Lung (tissue), 12 donors: ENCODE results near the gene EPHB2. TPM values are rescaled to one million over a fixed set of nuclear protein-coding genes. Genes with fewer than 3 reads are reported as not detected.

Experiments
- ATAC-seq: fragments of 200-7000 bp; cut with Tn5 transposase; one replicate; pipeline ENCODE4 v1.9.1; 2020; ENCODE audit warnings: moderate number of reproducible peaks; ENCODE audit not compliant: insufficient read depth, low FRiP score
- DNase-seq, 3 donors: peaks; one replicate each; pipeline ENCODE4 v3.0.0-alpha.2; 2013 to 2017
- H3K27ac ChIP-seq, 2 donors: one replicate each; pipeline ENCODE4 v1.5.1; 2013; ENCODE audit warnings: mild to moderate bottlenecking in 2 of 2, moderate library complexity in 2 of 2, control low read depth in 1 of 2, inconsistent platforms in 1 of 2, low read depth in 1 of 2, low read length in 1 of 2
- H3K27me3 ChIP-seq, 3 donors: one replicate each; pipeline ENCODE4 v1.5.1; 2013; ENCODE audit warnings: low read length in 2 of 3; ENCODE audit not compliant: control insufficient read depth in 3 of 3, insufficient read depth in 3 of 3
- H3K36me3 ChIP-seq, 4 donors: one replicate each; pipeline ENCODE4 v1.5.1; 2013; ENCODE audit warnings: low read length in 4 of 4, mild to moderate bottlenecking in 1 of 4, moderate library complexity in 1 of 4; ENCODE audit not compliant: control insufficient read depth in 4 of 4, insufficient read depth in 4 of 4
- H3K4me1 ChIP-seq, 5 donors: one replicate each; pipeline ENCODE4 v1.5.1; 2013; ENCODE audit warnings: low read length in 5 of 5, mild to moderate bottlenecking in 2 of 5, moderate library complexity in 1 of 5; ENCODE audit not compliant: control insufficient read depth in 5 of 5, insufficient read depth in 5 of 5
- H3K4me3 ChIP-seq: one replicate; pipeline ENCODE4 v1.5.1; 2013; ENCODE audit warnings: mild to moderate bottlenecking, control low read depth, moderate library complexity
- H3K9ac ChIP-seq, 2 donors: one replicate each; pipeline ENCODE4 v1.5.1; 2013; ENCODE audit warnings: low read length in 2 of 2, control low read depth in 1 of 2; ENCODE audit not compliant: insufficient read depth in 1 of 2
- H3K9me3 ChIP-seq, 4 donors: one replicate each; pipeline ENCODE4 v1.5.1; 2013; ENCODE audit warnings: low read length in 3 of 4, mild to moderate bottlenecking in 1 of 4, moderate library complexity in 1 of 4; ENCODE audit not compliant: control insufficient read depth in 4 of 4, insufficient read depth in 3 of 4
- WGBS, 2 donors: extraction: QIAGEN DNeasy Blood & Tissue Kit; methylation state at CpG; one replicate each; pipeline ENCODE4 v1.1.7; 2013; 5-methylcytosine and 5-hydroxymethylcytosine counted together
- polyA plus RNA-seq, 2 donors: library from polyadenylated mRNA; stranded (reverse); fragments of 200-250 nt; gene quantifications; one replicate each; pipeline ENCODE4 v1.2.1, GENCODE V29; 2013
- total RNA-seq, 2 donors: library from RNA; depleted of rRNA in 1 of 2; stranded (reverse); fragments of >200 nt in 1 of 2; gene quantifications; one replicate each; pipeline ENCODE4 v1.2.1, GENCODE V29; 2014 to 2021
- TF ChIP-seq, protein P1 (sequence below): IDR thresholded peaks from 2 replicates; pipeline ENCODE4 v1.5.1; 2012; ENCODE audit warnings: mild to moderate bottlenecking; ENCODE audit errors: control extremely low read depth, extremely low read depth
- donor health status: control.
- donor health status: control.
- donor health status: Bipolar disorder and iron deficiency.
- donor health status: healthy.
- donor health status: DM: yes; HTN: yes; CAD: no.

EPHB2 gene
- total and polyA plus RNA-seq, 4 donors: 1.2 to 8.5 (median 5.8) TPM

DNA sequence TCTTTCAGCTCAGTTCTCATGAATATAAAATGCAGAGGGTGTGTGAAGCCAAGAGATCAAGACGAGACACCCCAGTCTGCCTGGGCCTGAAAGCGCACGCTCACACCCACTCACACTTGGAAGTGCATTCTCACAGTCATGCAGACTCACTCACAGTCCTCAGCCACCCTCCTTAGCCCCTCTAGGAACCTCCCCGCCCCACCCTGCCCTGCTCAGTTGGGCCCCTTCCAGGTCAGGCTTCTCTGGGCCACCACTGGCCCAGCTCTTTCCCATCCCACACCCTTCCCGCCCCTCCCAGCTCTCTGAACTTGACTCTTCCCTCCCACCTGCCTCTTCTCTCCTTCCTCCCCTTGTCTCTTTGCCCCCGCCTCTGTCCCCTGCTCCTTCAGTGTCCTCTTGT is 93.8 kb downstream of the EPHB2 start:
- ATAC-seq: no peak
- TF ChIP-seq, protein P1, sequence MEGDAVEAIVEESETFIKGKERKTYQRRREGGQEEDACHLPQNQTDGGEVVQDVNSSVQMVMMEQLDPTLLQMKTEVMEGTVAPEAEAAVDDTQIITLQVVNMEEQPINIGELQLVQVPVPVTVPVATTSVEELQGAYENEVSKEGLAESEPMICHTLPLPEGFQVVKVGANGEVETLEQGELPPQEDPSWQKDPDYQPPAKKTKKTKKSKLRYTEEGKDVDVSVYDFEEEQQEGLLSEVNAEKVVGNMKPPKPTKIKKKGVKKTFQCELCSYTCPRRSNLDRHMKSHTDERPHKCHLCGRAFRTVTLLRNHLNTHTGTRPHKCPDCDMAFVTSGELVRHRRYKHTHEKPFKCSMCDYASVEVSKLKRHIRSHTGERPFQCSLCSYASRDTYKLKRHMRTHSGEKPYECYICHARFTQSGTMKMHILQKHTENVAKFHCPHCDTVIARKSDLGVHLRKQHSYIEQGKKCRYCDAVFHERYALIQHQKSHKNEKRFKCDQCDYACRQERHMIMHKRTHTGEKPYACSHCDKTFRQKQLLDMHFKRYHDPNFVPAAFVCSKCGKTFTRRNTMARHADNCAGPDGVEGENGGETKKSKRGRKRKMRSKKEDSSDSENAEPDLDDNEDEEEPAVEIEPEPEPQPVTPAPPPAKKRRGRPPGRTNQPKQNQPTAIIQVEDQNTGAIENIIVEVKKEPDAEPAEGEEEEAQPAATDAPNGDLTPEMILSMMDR: no peak
- DNase-seq: no peak
- Histone ChIP-seq H3K4me1 (peaks cover 0 to 26% (median 12%) of the 10 kb centered on the region in 5 donors), H3K36me3 (peaks cover 0 to 2% (median 0%) of the 10 kb centered on the region in 4 donors), H3K9ac (no peak overlapping the region), H3K27me3 (no peaks in the 10 kb centered on the region), H3K9me3 (no peaks in the 10 kb centered on the region), H3K4me3 (no peak overlapping the region), H3K27ac (no peak overlapping the region)
- WGBS, 2 donors: 57 to 70% methylated on average over 6 of the region's 6 CpGs

- Histone ChIP-seq H3K9me3 (no peaks in the 10 kb centered on the region), H3K27me3 (no peaks in the 10 kb centered on the region), H3K36me3 (no peaks in the 10 kb centered on the region), H3K9ac (no peak overlapping the region), H3K4me3 (no peak overlapping the region), H3K27ac (no peak overlapping the region), H3K4me1 (peaks cover 0 to 27% (median 12%) of the 10 kb centered on the region in 5 donors)
- 80 to 81% methylated on average over 7 of the region's 7 CpGs for WGBS, 2 donors
- TF ChIP-seq, protein P1: no peak
- DNase-seq: no peak
- ATAC-seq: no peak
Observed at GRCh38 chr1:22804969-22805671, 94.5 kb downstream of the EPHB2 start.

- no peak for ATAC-seq
- 84 to 91% methylated on average over 4 of the region's 4 CpGs for WGBS, 2 donors
Observed at GRCh38 chr1:22805672-22806038, 95.0 kb downstream of the EPHB2 start.

More at GRCh38 chr1:22805672-22806038, 95.0 kb downstream of the EPHB2 start:
- Histone ChIP-seq H3K9ac (no peak overlapping the region), H3K36me3 (no peaks in the 10 kb centered on the region), H3K9me3 (no peaks in the 10 kb centered on the region), H3K4me1 (peaks cover 0 to 27% (median 12%) of the 10 kb centered on the region in 5 donors), H3K27me3 (no peaks in the 10 kb centered on the region), H3K4me3 (no peak overlapping the region), H3K27ac (no peak overlapping the region)
- TF ChIP-seq, protein P1: no peak
- DNase-seq: no peak
